Natural killer cell (primary cell): ENCODE results near the gene COLQ. TPM values are rescaled to one million over a fixed set of nuclear protein-coding genes. Genes with fewer than 3 reads are reported as not detected.
"Not testable (repeated sequence)": the region's sequence is repeated elsewhere in the genome, so short reads cannot be mapped to it uniquely, and the experiment has no call there.

ENCODE experiments used
- ATAC-seq, 3 donors: fragments of 150-1000 bp in 2 of 3; fragments of 200-7000 bp in 1 of 3; cut with Tn5 transposase; 1 replicate in 1 of 3; 2 replicates in 2 of 3; pipeline ENCODE4 v1.10.0; 2021; ENCODE audit warnings: mild to moderate bottlenecking in 2 of 3, moderate library complexity in 2 of 3
- DNase-seq, 2 donors: peaks; one replicate each; pipeline versions ENCODE4 v3.0.0 to v3.0.0-alpha.2; 2013 to 2021; ENCODE audit warnings: mixed read lengths in 1 of 2
- H3K27ac ChIP-seq: one replicate; pipeline ENCODE4 v1.5.1; 2013; ENCODE audit warnings: mild to moderate bottlenecking, low read length
- H3K27me3 ChIP-seq: one replicate; pipeline ENCODE4 v1.6.1; 2013; ENCODE audit warnings: low read length; ENCODE audit not compliant: control insufficient read depth, insufficient read depth
- H3K36me3 ChIP-seq: one replicate; pipeline ENCODE4 v1.6.1; 2013; ENCODE audit warnings: low read length; ENCODE audit not compliant: control insufficient read depth, insufficient read depth
- H3K4me1 ChIP-seq: one replicate; pipeline ENCODE4 v1.6.1; 2013; ENCODE audit warnings: low read length; ENCODE audit not compliant: control insufficient read depth, insufficient read depth
- H3K4me3 ChIP-seq: one replicate; pipeline ENCODE4 v1.5.1; 2013; ENCODE audit warnings: low read length
- H3K9me3 ChIP-seq: one replicate; pipeline ENCODE4 v1.6.1; 2013; ENCODE audit warnings: low read length; ENCODE audit not compliant: control insufficient read depth, insufficient read depth
- H3K27ac Mint-ChIP-seq, 2 donors: one replicate each; pipeline ENCODE4 v1.8.0; 2022; ENCODE audit warnings: mild to moderate bottlenecking in 2 of 2, mixed read lengths in 2 of 2, moderate library complexity in 1 of 2
- H3K27me3 Mint-ChIP-seq, 2 donors: one replicate each; pipeline ENCODE4 v1.8.0; 2022; ENCODE audit warnings: low read depth in 2 of 2, mixed read lengths in 2 of 2
- H3K36me3 Mint-ChIP-seq: one replicate; pipeline ENCODE4 v1.8.0; 2022; ENCODE audit warnings: mixed read lengths
- H3K4me1 Mint-ChIP-seq, 2 donors: one replicate each; pipeline ENCODE4 v1.8.0; 2022; ENCODE audit warnings: mixed read lengths in 2 of 2
- H3K4me3 Mint-ChIP-seq: one replicate; pipeline ENCODE4 v1.8.0; 2022; ENCODE audit warnings: mild to moderate bottlenecking, moderate library complexity, mixed read lengths
- H3K9me3 Mint-ChIP-seq, 2 donors: one replicate each; pipeline ENCODE4 v1.8.0; 2022; ENCODE audit warnings: mixed read lengths in 2 of 2
- WGBS: methylation state at CpG from one replicate; pipeline ENCODE4 v1.1.7; 2013; ENCODE audit warnings: missing lambda C conversion rate; ENCODE audit not compliant: insufficient coverage; 5-methylcytosine and 5-hydroxymethylcytosine counted together
- intact Hi-C: fragments of 100-400 bp; cut with micrococcal nuclease; formaldehyde crosslinking; loops from one replicate; pipeline ENCODE4 v1.14.2; 2022
- total RNA-seq, 4 donors: library from RNA; stranded (reverse); fragments of 120-200 nt in 1 of 4; gene quantifications; one replicate each; pipeline versions ENCODE4 v1.2.3 to v1.2.4, GENCODE V29; 2013 to 2022
- TF ChIP-seq, protein P1 (sequence below): fragments of 200-600 bp; IDR thresholded peaks from one replicate; pipeline ENCODE4 v1.8.0; 2022; ENCODE audit warnings: antibody characterized with exemption

The COLQ gene
- total RNA-seq, 3 donors from 2014 or later (not counting 1 experiment from before 2014, with no cell fraction given), result 37.7 to 60.7 (median 55.8) TPM

DNA sequence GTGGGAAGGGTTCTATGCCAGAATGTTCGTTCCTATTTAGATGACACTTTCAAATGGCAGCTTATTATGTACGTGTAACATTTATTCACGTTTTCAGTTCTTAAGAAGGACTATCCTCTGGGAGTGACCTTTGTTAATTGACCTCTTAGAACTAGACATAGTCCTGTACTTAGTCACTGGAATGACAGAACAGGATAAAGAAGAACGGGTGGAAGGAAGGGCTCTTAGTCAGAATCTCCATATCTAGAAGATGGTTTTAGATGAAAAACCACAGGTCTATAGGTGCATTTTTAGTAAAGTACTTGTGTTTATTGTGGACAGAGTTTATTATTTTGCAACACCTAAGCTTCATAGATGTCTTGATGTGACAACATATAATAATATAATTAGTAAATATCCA lies 100.6 kb downstream of the COLQ start:
- H3K4me3 ChIP-seq, result no peak overlapping the region
- Mint-ChIP-seq H3K9me3 (no peaks in the 10 kb centered on the region), H3K27ac (no peak overlapping the region), H3K27me3 (no peaks in the 10 kb centered on the region), H3K36me3 (no peaks in the 10 kb centered on the region), H3K4me1 (peaks cover 20% of the 10 kb centered on the region in 2 donors), H3K4me3 (no peak overlapping the region)
- no peaks in the 10 kb centered on the region for H3K4me1 ChIP-seq
- peaks cover 59% of the 10 kb centered on the region for H3K36me3 ChIP-seq
- no peak for DNase-seq
- H3K27me3 ChIP-seq, result no peaks in the 10 kb centered on the region
- WGBS, result 100% methylated on average over 3 of the region's 4 CpGs
- no peak for ATAC-seq
- H3K27ac ChIP-seq, result no peak overlapping the region
- no peaks in the 10 kb centered on the region for H3K9me3 ChIP-seq
- TF ChIP-seq, protein P1, sequence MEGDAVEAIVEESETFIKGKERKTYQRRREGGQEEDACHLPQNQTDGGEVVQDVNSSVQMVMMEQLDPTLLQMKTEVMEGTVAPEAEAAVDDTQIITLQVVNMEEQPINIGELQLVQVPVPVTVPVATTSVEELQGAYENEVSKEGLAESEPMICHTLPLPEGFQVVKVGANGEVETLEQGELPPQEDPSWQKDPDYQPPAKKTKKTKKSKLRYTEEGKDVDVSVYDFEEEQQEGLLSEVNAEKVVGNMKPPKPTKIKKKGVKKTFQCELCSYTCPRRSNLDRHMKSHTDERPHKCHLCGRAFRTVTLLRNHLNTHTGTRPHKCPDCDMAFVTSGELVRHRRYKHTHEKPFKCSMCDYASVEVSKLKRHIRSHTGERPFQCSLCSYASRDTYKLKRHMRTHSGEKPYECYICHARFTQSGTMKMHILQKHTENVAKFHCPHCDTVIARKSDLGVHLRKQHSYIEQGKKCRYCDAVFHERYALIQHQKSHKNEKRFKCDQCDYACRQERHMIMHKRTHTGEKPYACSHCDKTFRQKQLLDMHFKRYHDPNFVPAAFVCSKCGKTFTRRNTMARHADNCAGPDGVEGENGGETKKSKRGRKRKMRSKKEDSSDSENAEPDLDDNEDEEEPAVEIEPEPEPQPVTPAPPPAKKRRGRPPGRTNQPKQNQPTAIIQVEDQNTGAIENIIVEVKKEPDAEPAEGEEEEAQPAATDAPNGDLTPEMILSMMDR, result no peak
- intact Hi-C loops, result no loop called here

DNA sequence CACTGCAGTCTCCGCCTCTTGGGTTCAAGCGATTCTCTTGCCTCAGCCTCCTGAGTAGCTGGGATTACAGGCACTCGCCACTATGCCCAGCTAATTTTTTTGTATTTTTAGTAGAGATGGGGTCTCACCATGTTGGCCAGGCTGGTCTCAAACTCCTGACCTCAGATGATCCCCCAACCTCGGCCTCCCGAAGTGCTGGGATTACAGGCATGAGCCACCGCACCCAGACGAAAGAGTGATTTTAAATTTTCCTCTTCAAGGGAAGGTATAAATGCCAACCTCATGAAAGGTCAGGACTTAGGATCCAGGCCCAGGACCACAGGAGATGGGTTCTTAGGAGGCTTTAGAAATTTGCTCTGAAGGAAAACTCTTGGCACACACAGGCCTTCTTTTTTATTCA lies 110.5 kb downstream of the COLQ start:
- DNase-seq, H3K4me3 ChIP-seq, ATAC-seq, H3K27ac ChIP-seq, intact Hi-C loops, H3K27me3 Mint-ChIP-seq, H3K9me3 ChIP-seq, H3K27ac Mint-ChIP-seq, H3K27me3 ChIP-seq, H3K4me1 Mint-ChIP-seq, H3K4me1 ChIP-seq, H3K9me3 Mint-ChIP-seq, H3K4me3 Mint-ChIP-seq: not testable (repeated sequence)
- H3K36me3 ChIP-seq, result peaks cover 30% of the 10 kb centered on the region
- H3K36me3 Mint-ChIP-seq, result peaks cover 14% of the 10 kb centered on the region
- 99% methylated on average over 6 of the region's 7 CpGs for WGBS

DNA sequence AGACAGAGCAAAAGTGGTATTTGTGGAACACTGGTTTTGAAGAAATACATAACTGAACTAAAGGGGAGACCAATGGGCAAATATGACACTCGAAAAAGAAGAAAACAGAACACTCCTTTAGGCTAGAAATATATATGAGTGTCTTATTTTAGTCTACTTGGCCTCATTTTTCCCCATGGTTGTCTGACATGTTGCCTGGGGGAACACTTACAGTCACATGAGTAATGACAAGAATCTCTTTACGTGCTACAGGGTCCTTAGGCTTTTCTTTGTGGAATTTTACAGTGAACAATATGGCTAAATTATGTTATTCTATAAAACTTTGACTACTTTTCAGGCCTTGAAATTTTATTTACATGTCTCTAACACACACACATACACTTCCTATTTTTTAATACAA lies 111.7 kb downstream of the COLQ start:
- Mint-ChIP-seq H3K27me3 (no peaks in the 10 kb centered on the region), H3K9me3 (no peaks in the 10 kb centered on the region), H3K36me3 (peaks cover 3% of the 10 kb centered on the region), H3K27ac (no peak overlapping the region), H3K4me1 (no peaks in the 10 kb centered on the region), H3K4me3 (no peak overlapping the region)
- no peaks in the 10 kb centered on the region for H3K27me3 ChIP-seq
- no peak overlapping the region for H3K27ac ChIP-seq
- no peak for DNase-seq
- no peak overlapping the region for H3K4me3 ChIP-seq
- no peaks in the 10 kb centered on the region for H3K9me3 ChIP-seq
- 100% methylated on average over 1 of the region's 2 CpGs for WGBS
- no peak for ATAC-seq
- H3K4me1 ChIP-seq, result no peaks in the 10 kb centered on the region
- H3K36me3 ChIP-seq, result peaks cover 18% of the 10 kb centered on the region
- TF ChIP-seq, protein P1, result no peak
- intact Hi-C loops, result loop anchor here (5.0 kb wide), 1 partner anchor 302 kb away; no protein-coding TSS in a partner anchor

DNA sequence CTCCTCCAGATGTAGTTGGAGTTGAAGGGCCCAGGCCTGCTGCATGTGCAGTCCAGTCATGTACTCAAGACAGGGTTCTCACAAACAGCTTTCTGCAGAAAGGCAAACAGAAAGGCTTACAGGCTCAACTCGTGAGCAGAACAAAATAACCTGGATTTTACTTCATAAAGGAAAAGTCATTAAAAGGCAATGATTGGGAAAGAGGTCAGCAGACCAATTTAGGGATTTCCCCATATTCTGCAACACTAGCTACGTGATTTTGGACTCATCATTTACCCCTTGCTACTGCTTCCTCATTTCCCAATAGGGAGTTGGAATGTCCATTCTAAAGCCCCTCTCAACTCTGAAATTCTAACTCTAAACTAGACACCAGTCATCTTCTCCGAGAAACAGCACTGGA lies 112.3 kb downstream of the COLQ start:
- TF ChIP-seq, protein P1, result no peak
- Histone ChIP-seq H3K4me1 (no peaks in the 10 kb centered on the region), H3K27me3 (no peaks in the 10 kb centered on the region), H3K27ac (no peak overlapping the region), H3K9me3 (no peaks in the 10 kb centered on the region), H3K4me3 (no peak overlapping the region), H3K36me3 (peaks cover 14% of the 10 kb centered on the region)
- H3K36me3 Mint-ChIP-seq, result no peaks in the 10 kb centered on the region
- DNase-seq, result no peak
- WGBS, result 94% methylated on average over 3 of the region's 3 CpGs
- no peak overlapping the region for H3K27ac Mint-ChIP-seq
- no peak overlapping the region for H3K4me3 Mint-ChIP-seq
- H3K27me3 Mint-ChIP-seq, result no peaks in the 10 kb centered on the region
- no peaks in the 10 kb centered on the region for H3K4me1 Mint-ChIP-seq
- no peak for ATAC-seq
- intact Hi-C loops, result loop anchor here (5.0 kb wide), 1 partner anchor 302 kb away; no protein-coding TSS in a partner anchor
- no peaks in the 10 kb centered on the region for H3K9me3 Mint-ChIP-seq
